Subcutaneous adipose tissue (tissue), 4 donors: ENCODE data around the gene POLE4. TPM values are rescaled to one million over a fixed set of nuclear protein-coding genes. Genes with fewer than 3 reads are reported as not detected.

Experiments used
- total RNA-seq, 4 donors: library from RNA; depleted of rRNA; stranded (reverse); fragments of >200 nt; gene quantifications; one replicate each; pipeline ENCODE4 v1.1.0, GENCODE V29; 2016
- TF ChIP-seq, protein P1 (sequence below): fragments of 450-650 bp; IDR thresholded peaks from one replicate; pipeline ENCODE4 v1.5.1; 2016; ENCODE audit warnings: low read depth, mild to moderate bottlenecking, control low read depth, antibody characterized with exemption, moderate library complexity

The POLE4 gene
- total RNA-seq, 4 donors from 2014 or later: 22.4 to 45.5 (median 32.6) TPM

DNA sequence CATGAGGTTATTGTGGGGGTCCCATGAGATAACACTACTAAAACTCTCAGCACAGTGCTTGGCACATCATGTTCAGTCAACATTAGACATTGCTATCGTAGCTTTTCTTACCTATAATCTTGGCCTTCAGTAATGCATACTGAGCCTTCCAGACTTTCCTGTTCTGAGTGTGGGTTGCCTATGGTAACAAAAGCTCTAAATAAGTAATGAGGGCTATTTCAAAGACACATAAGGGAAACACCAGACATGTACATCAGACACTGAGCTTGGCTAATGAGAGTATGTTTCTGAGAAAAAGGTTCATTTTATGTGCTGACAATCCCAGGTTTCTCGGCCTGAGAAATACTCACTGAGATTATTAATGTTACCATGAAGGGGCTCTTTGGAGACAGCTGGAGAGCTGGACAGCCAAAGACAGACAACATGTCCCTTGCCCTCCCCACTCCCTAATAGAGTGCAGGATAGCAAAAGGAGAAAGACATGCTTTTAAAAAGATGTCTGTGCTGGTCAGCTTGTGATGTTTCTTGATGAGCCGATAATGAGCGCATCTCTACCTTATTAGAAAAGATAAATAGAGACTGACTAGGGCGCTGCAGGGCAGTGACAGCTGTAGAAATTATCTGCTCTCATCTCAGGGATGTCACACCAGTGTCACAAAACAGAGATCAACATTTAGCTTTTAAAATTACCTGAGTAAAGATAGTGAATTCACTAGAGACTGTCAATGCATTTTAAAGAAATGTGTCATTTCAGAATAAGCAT is 25.4 kb downstream of the POLE4 start:
- TF ChIP-seq, protein P1, sequence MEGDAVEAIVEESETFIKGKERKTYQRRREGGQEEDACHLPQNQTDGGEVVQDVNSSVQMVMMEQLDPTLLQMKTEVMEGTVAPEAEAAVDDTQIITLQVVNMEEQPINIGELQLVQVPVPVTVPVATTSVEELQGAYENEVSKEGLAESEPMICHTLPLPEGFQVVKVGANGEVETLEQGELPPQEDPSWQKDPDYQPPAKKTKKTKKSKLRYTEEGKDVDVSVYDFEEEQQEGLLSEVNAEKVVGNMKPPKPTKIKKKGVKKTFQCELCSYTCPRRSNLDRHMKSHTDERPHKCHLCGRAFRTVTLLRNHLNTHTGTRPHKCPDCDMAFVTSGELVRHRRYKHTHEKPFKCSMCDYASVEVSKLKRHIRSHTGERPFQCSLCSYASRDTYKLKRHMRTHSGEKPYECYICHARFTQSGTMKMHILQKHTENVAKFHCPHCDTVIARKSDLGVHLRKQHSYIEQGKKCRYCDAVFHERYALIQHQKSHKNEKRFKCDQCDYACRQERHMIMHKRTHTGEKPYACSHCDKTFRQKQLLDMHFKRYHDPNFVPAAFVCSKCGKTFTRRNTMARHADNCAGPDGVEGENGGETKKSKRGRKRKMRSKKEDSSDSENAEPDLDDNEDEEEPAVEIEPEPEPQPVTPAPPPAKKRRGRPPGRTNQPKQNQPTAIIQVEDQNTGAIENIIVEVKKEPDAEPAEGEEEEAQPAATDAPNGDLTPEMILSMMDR: no peak

DNA sequence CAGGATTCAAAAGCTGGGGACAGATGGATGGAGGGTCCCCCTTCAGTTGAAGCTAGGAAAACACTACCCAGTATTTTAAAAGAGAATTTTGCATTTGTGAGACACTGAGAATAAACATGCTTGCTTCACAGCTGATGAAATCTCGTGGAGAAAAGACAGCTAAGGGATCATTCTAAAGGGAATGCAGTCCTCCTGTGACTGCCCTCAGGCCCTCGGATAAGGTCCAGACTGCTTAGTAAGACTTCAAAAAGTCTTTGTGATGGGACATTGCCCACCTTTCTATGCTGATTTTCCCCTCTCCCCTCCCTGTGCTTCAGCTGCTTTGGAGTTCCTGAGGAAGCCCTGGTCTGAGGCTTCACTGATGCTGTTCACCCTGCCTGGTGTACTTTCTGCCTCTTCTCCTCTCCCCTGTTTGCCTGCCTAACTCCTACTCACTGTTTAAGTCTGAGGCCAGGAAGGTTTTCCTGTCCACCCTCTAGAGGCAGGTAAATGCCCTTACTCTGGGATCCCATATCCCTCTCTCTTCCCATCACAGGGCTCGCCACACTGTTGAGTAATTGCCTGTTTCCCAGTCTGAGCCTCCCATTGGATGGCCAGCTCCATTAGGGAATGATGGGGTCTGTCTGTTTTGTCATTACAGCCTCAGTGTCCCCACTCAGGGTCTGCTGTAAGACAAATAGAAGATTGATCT is 26.6 kb downstream of the POLE4 start:
- TF ChIP-seq, protein P1: no peak

DNA sequence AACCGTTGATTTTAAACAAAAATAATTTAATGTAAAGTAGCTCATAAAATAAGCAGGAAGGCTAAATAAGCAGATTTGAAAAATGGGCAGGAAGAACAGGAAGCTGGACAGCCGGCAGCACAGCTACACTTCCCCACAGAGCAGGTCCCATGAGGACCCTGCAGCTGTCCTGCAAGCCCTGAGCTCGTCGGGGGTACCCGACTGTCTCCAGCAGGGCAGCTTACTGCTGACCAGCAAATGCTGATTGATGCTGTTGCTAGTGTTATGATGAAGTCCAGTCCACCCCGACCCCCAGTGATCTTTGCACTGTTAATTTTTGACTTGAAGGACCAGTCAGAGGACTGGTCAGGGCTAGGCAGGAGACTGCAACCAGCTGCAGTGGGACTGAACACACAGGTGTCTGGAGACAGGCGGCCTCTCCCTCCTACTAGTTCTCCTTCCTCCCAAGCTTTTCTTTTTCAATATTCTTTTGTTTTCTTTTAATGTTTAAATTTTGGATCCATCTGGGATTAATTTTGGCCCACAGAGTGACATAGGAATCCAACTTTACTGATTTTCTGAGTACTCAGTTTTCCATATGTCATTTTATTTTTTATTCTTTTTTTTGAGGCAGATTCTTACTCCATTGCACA is 27.7 kb downstream of the POLE4 start:
- TF ChIP-seq, protein P1: no peak

DNA sequence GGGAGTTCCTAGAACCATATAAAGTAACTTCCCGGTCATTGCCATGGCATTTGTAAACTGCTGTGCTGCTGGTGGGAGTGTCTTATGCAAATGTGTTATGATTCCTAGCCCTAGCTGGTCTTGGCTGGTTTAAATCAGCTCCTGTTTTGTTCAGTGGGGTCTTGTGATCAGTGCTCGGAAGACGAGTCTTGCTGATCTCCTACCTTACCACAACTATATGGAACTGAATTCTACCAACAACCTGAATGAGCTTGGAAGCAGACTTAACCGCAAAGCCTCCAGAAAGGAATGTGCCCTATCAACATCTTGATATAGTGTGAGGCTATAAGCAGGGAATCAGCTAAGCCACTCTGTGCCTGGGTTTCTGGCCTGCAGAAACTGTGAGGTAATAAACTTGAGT is 33.5 kb downstream of the POLE4 start:
- TF ChIP-seq, protein P1: no peak

DNA sequence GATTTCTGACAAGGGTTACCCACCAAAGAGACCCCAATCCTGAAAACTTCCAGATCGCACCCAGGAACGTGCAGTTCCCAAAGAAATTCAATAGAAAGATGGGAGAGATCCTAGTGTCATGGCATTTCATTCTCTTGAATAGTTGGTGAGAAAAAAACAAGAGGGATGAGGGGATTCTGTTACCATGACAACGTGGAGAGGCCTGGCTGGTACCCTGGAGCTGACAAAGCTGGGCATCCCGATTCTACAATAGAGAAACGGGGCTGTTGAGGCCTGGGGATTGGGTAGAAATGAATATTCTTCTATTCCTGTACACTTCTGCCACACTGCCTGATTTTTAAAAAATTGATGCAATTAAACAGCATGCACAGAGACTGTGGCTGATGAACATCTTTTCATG is 41.0 kb downstream of the POLE4 start:
- TF ChIP-seq, protein P1: no peak

DNA sequence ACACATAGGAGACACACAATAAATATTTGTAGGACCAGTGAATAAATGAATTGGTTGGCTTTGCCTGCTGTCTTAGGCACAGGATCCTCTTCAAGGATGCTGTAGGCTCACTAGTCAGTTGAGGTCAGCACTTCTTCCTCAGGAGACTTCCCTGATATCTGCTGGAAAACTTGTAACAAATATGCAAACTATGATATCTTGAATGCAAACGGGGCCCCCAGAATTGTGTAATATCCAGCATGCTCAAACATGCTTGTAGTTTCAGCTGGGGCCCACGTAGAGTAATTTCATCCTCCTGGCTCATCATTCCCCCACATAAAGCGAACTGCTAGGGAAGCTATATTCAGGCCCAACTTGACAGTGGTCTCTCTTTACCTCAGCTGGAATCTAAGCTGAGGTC is 43.6 kb downstream of the POLE4 start:
- TF ChIP-seq, protein P1: no peak

DNA sequence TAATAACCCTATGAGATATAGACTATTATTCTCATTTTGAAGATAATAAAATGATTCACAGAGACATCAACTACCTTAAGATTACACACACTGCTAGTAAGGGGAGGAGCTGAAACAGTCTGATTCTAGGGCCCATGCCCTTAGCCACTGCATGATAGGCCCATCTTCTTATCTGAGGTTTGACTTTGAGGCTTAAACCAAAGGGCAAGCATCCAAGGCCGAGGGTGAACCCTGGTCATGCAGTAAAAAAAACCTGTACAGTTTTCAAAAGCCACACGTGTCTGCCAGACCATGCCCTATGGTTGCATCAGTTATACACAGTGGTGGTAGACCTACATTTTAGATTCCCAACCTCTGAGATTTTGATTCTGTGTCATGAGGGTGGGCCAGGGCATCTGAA is 44.8 kb downstream of the POLE4 start:
- TF ChIP-seq, protein P1: no peak
